Measurements from ENCODE around the gene POLR3B.

Gene POLR3B

GRCh38 chr12:106415134-106415533, 57.6 kb downstream of the POLR3B start:
- peak; percentile 81 for DNase-seq

- DNase-seq: peak; percentile 18
Observed at GRCh38 chr12:106416273-106416672, 58.7 kb downstream of the POLR3B start.

- DNase-seq: peak; percentile 76
Observed at GRCh38 chr12:106417926-106418910, 60.7 kb downstream of the POLR3B start.

- no peak for DNase-seq
Observed at GRCh38 chr12:106418970-106419369, 61.4 kb downstream of the POLR3B start.

GRCh38 chr12:106423291-106423690, 65.7 kb downstream of the POLR3B start:
- DNase-seq: no peak

GRCh38 chr12:106425061-106425702, 67.6 kb downstream of the POLR3B start:
- no peak for DNase-seq

- no peak for DNase-seq
Observed at GRCh38 chr12:106427917-106428316, 70.4 kb downstream of the POLR3B start.

- DNase-seq: no peak
Observed at GRCh38 chr12:106428384-106428783, 70.8 kb downstream of the POLR3B start.

- DNase-seq: no peak
Observed at GRCh38 chr12:106429043-106429552, 71.5 kb downstream of the POLR3B start.

GRCh38 chr12:106429636-106430035, 72.1 kb downstream of the POLR3B start:
- no peak for DNase-seq

GRCh38 chr12:106431839-106432411, 74.4 kb downstream of the POLR3B start:
- no peak for DNase-seq

GRCh38 chr12:106433055-106433454, 75.5 kb downstream of the POLR3B start:
- DNase-seq: no peak

- DNase-seq: no peak
Observed at GRCh38 chr12:106434526-106434925, 77.0 kb downstream of the POLR3B start.

GRCh38 chr12:106436164-106436563, 78.6 kb downstream of the POLR3B start:
- DNase-seq: no peak

GRCh38 chr12:106442575-106442974, 85.0 kb downstream of the POLR3B start:
- no peak for DNase-seq

- DNase-seq: no peak
Observed at GRCh38 chr12:106445053-106445452, 87.5 kb downstream of the POLR3B start.

- no peak for DNase-seq
Observed at GRCh38 chr12:106445959-106446358, 88.4 kb downstream of the POLR3B start.

GRCh38 chr12:106446419-106447092, 89.0 kb downstream of the POLR3B start:
- no peak for DNase-seq

- DNase-seq: no peak
Observed at GRCh38 chr12:106452309-106452708, 94.8 kb downstream of the POLR3B start.

- DNase-seq: no peak
Observed at GRCh38 chr12:106455111-106455510, 97.6 kb downstream of the POLR3B start.

- no peak for DNase-seq
Observed at GRCh38 chr12:106459124-106459523, 101.6 kb downstream of the POLR3B start.

GRCh38 chr12:106459534-106459933, 102.0 kb downstream of the POLR3B start:
- DNase-seq: no peak

GRCh38 chr12:106461730-106462129, 104.2 kb downstream of the POLR3B start:
- DNase-seq: no peak
